Stimulated activated CD8-positive, alpha-beta memory T cell treated with anti-CD3 and anti-CD28 coated beads, Interleukin-2, amount 100 ng/mL, for 1 hour (primary cell): ENCODE results near the gene MROH8.
"Not testable (repeated sequence)": the region's sequence is repeated elsewhere in the genome, so short reads cannot be mapped to it uniquely, and the experiment has no call there.

Experiments
- DNase-seq, 2 donors: peaks; one replicate each; pipeline ENCODE4 v3.0.0-alpha.2; 2020; ENCODE audit warnings: low read depth in 2 of 2

Gene MROH8

GRCh38 chr20:37090407-37090806, 88.9 kb downstream of the MROH8 start:
- DNase-seq, result no peak

DNA sequence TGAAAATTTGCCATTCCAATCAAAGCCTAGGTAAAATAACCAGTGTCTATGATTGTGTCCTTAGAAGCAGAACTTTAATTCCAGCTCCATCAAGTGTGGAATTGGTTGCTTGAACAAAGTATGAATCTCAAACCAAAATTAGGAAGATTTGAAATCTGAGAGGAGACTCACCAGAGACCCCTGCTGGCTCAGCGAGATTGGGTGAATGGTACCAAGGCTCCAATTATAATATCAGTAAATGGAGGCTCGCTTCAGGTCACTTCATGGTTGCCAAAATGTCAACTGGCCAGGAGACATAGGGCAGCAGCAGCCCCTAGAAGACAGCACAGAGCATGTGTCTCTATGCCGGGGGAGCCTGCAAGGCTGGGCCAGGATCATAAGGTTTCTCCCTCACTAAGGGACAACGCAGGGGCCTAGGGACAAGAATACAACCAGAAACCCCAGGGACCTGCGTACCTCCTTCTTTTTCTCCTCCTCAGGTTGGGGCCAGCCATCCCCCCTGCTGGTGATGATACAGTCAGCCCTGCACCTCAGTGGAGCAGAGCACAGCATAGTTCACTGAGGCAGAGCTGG, 97.5 kb downstream of the MROH8 start:
- DNase-seq, result no peak

DNA sequence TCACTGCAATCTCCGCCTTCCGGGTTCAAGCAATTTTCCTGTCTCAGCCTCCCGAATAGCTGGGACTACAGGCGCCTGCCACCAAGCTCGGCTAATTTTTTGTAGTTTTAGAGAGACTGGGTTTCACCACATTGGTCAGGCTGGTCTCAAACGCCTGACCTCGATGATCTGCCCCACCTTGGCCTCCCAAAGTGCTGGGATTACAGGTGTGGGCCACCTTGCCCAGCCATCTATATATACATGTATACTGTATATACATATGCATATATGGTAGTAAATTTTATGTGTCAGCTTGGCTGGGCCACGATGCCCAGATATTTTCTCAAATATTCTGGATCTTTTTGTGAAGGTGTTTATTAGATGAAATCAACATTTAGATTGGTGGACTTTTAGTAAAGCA, 102.3 kb downstream of the MROH8 start:
- no peak for DNase-seq

DNA sequence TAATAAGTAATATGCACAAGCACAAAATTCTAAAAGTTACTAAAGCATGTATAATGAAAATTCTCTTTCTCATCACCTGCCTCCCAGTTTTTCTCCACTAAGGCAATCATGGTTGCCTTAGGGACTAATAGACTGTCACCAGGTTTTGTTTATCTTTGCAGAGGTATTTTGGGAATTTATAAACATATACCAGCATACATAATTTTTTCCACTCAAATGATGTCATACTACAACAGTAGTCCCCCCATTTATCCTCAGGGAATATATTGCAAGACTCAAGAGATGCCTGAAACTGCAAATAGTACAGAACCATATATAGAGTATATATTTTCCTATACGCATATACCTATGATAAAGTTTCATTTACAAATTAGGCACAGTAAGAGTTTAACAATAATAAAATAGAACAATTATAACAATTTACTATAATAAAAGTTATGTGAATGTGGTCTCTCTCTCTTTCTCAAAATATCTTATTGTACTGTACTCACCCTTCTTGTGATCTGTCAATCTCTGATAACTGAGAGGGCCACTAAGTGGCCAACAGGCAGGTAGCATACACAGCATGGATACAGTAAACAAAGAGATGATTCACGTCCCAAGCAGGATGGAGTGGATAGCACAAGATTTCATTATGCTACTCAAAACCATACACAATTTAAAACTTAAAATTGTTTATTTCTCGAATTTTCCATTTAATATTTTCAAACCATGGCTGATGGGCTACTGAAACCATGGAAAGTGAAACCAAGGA, 103.2 kb downstream of the MROH8 start:
- no peak for DNase-seq

GRCh38 chr20:37072293-37073196, 106.8 kb downstream of the MROH8 start:
- no peak for DNase-seq

DNA sequence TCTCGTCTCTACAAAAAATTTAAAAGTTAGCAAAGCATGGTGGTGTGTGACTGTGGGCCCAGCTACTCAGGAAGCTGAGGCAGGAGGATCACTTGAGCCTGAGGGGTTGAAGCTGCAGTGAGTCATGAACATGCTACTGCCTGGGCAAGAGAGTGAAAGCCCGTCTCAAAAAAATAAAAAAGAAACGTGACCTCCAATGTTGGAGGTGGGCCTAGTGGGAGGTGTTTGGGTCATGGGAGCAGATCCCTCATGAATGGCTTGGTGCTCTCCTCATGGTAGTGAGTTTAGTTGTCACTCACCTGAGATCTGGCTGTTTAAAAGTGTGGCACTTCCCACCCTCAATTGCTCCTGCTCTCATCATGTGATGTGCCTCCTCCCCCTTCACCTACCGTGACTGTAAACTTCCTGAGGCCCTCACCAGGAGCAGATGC, 107.9 kb downstream of the MROH8 start:
- no peak for DNase-seq

- DNase-seq, result not testable (repeated sequence)
These were observed 109.8 kb downstream of the MROH8 start for GRCh38 chr20:37069563-37069962.

DNA sequence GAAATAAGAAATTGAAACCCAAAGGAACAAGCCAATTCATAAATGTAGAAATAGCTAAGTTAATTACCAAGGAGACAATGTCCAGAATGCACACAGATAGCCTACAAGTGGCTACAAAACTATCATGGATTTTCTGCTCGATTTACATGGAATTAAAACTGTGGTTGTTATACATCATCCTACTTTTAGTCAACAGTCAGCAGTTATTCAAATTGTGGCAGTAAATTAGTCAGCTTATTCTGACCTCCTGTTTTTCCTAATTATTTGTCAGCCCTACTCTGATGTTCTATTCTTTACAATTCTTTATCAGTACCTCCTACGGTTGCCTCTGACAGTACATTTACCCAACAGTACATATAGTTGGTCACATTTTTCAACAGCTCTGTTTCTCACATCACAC, 113.2 kb downstream of the MROH8 start:
- DNase-seq, result no peak

DNA sequence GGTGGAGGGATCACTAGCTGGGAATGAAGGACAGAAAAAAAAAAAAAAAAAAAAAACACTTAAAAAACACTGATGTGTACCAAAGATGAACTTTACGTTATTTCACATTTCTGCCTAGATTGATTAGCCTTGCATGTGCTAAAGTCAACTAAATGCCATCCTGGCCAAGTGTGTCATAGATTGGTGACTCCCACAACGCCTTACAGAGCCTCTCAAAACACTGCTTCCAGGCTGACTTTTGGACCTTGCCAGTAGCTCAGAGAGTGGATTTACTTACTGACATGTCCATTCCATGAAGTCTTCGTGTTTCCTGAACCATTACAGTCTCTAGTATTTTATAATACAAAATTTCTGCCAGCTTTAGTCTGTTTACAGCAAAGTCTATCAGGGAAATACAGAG, 124.1 kb downstream of the MROH8 start:
- DNase-seq, result no peak

DNA sequence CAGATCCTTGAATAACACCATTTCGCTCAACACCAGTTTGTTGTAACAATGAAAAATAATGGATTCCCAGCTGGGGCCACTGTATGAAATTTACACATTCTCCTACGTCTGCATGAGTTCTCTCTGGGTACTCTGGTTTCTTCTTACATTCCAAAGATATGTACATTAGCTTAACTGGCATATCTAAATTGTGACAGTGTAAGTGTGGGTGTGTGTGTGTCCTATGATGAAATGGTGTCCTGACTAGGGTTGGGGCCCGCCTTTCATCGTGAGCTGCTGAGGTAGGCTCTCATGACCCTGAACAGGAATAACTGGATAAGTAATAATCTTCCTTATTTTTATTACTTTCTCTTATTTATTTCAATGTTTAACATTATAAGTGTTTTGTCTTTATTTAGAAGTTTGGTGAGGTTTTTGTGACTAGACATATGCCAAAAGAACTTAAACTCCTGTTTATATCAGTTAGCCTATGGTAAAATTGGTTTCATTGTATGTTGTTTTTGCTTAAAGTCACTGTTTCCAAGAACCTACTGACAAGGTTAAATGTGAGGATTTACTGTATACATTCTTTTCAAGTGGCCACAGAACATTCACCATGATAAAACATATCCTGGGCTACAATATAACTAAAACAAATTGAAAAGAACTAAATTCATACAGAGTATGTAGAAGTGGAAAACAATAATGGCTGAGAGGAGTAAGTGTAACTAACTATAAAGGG, 126.0 kb downstream of the MROH8 start:
- DNase-seq, result no peak
